GM19463 (cell line): Measurements from ENCODE around the gene TNFAIP8L2.

Experiments used
- ATAC-seq: cut with Tn5 transposase; IDR thresholded peaks from one replicate; pipeline ENCODE4 v1.9.1; 2021; ENCODE audit warnings: mild to moderate bottlenecking, moderate library complexity; ENCODE audit not compliant: unreplicated experiment

The TNFAIP8L2 gene

DNA sequence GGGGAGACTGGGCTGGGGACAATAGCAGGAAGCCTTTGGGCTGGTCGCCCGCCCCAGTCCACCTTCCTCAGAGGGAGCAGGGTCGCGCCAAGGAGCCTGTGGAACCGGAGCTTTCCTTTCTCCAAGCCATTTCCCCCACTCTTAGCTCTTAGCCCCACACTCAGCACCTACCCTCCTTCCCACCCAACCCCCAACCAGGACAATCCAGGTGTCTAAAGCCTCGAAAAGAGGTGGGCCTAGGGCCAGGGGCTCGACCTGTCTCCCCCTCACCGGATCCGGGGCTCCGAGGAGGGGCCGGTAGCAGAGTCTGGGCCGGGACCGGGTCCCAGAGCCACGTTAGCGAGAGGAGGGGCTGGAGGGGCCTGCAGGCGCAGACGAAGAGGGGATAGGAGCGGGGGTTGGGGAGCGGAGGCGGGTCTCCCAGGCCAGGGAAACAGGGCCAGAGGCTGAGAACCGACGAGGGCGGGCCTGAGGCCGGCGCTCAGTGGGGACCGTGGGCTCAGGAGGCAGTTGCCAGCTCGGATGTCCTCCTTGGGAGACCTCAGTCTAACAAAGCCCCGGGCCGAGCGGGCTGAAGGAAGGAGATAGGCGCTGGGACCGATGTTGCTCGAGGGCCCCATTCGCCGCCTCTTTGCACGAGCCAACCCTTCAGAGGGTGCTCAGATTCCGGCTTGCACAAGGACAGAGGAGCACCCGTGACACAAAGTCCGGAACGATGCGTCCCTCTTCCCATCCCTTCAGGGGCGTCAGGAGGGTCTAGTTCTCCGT is 11.0 kb upstream of the TNFAIP8L2 start:
- ATAC-seq, result no peak

DNA sequence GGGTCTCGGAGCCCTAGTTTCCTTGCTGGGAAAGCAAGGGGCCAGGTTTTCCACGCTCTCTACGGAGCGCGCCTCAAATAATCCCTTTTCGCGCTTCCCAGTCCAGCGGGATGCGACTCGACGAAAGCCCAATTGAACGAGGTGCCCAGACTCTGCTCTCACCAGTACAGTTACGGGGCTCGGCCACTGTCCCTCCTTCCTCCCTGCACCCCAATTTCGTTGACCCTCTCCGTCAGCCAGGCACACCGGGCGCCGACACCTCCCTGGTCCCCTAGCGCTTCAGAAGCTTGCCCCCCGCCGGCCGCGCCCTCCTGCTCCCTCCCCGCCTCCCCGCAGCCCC is 10.4 kb upstream of the TNFAIP8L2 start:
- no peak for ATAC-seq

DNA sequence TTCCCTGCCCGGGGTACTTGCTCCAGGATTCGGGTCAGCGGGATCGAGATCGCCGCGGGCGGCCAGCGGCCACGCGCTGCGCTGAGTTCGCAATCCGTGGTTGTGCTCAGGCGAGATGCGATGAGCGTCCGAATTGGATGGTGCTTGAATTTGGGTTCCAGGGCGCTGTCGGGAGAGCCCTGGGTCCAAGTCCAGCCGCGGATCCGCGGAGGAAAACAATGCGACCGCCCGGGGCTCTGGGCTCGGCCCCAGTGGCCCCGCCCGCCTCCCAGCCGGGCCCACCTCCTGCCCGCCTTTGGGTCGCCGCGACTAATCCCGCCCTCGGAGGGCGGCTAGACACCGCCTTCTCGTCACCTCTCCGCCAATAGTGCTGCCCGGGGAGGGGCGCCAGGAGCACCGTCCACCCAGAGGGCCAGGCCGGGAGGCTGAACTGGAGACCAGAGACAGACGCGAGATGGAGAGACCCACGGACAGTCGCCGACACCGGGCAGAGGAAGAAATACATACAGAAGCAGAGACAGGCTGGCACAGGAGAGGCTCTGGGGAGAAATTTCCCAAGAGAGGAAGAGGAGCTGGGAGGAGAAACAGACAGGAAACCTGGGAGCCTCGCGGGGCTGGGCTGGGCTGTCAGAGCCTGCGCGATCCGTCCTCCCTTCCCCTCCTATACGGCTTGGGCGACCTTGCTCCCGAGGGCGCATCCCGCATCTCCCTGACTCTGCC is 9.9 kb upstream of the TNFAIP8L2 start, which contains the start of gene SEMA6C:
Gene SEMA6C, minus strand, starts transcription at position 220 of the 720 bp plus-strand sequence. CDS start 4,010 bp downstream, outside the sequence.
- peak; percentile 100 for ATAC-seq

DNA sequence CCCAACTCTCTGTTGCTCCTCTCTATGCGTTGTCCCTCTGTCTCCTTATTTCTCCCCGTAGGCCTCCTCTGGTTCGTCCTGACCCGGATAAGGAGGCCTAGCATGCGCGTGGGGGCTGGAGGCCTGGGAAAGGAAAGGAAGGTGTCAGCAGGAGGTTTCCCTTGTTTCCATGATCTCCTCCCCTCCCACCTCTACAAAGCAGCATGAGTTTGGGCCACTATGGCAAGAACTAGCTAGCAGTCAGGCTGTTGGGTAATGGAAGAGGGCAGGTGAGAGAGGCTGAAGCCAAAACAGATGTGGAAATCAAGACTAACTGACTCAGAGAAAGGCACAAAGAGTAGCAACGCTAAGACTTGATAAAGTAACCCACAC is 9.3 kb upstream of the TNFAIP8L2 start:
- no peak for ATAC-seq

DNA sequence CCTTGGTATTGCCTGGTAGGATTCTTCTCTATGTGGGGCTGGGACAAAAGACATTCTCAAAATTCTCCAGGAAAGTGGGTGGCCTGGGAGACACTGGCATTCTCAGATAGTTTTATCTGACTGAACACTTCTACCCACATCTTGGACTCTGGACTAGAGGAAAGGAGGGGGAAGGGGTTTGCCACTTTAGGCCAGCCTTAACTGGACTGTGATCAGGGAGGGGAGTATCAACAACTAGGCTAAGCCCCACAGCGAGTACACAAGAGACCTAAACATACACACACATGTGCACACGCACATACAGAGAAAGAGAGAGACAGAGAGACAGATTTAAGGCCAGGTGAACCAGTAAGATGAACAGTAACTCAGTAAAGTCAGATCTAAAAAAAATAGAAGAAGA is 8.8 kb upstream of the TNFAIP8L2 start:
- no peak for ATAC-seq

DNA sequence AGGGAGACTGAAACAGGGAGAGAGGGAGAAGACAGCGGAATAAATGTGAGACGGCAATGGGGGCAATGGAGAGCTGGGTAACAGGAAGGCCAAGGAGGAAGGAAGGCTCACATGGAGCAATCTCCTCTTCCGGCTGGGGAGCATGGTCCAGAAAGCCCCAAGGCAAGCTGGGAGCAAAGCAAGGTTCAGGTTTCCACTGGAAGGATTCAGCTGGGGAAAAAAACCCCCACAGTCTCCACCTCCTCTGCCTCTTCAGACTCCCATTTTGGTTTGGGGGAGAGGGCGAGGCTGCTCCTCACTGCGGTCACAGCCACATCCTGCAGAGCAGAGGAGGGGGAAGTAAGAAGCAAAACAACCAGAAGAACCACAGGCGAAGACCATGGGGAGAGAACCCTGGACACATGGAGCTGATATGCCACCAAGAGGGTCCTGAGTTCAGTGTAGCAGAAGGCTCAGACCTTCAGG is 650 bp downstream of the TNFAIP8L2 start:
- ATAC-seq, result peak; percentile 37

GRCh38 chr1:151158326-151158725 is 1.9 kb downstream of the TNFAIP8L2 start:
- no peak for ATAC-seq

DNA sequence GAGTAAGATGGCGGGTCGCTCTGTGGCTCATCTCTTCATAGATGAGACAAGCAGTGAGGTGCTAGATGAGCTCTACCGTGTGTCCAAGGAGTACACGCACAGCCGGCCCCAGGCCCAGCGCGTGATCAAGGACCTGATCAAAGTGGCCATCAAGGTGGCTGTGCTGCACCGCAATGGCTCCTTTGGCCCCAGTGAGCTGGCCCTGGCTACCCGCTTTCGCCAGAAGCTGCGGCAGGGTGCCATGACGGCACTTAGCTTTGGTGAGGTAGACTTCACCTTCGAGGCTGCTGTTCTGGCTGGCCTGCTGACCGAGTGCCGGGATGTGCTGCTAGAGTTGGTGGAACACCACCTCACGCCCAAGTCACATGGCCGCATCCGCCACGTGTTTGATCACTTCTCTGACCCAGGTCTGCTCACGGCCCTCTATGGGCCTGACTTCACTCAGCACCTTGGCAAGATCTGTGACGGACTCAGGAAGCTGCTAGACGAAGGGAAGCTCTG is 2.4 kb downstream of the TNFAIP8L2 start:
- ATAC-seq, result no peak

DNA sequence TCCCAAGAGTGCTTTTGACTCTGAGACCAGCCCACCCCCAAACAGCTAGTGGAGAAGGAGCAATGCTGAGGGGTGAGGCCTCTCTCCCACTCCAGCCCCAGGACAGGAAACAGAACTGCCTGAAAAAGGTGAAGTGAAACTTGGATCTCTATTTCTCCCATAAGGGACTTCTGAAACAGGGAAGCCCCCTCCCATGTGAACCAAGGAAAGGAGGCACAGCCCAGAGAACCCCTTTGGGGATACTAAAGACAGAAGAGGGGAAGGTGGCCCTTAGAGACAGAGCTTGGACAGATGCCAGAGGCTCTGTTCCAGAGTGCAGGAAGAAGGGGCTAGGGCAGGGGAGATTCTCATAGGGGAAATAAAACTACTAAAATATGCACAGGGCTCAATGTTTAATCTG is 2.9 kb downstream of the TNFAIP8L2 start:
- no peak for ATAC-seq

GRCh38 chr1:151164732-151165280 is 8.4 kb downstream of the TNFAIP8L2 start:
- no peak for ATAC-seq

DNA sequence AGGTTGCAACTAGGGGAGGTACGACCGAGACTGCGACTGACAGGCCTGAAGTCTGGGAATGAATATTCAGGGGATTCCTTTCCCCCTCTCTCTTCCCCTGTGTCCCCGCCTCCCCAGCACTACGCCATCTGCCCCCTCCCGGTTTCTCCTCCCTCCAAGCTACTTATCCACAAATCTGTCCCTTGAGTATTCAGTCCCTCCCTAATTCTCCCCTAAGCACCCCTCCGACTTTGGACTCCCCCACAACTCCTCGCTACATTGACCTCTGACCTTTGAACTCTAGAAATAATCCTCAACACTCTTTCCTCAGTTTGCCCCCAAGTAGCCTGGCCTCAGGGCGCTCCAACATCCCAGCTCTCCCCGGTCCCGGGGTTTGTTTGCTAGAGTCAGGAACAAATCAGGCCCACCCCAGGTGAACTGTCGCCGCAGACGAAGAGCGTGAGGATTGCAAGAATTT is 8.9 kb downstream of the TNFAIP8L2 start:
- no peak for ATAC-seq

DNA sequence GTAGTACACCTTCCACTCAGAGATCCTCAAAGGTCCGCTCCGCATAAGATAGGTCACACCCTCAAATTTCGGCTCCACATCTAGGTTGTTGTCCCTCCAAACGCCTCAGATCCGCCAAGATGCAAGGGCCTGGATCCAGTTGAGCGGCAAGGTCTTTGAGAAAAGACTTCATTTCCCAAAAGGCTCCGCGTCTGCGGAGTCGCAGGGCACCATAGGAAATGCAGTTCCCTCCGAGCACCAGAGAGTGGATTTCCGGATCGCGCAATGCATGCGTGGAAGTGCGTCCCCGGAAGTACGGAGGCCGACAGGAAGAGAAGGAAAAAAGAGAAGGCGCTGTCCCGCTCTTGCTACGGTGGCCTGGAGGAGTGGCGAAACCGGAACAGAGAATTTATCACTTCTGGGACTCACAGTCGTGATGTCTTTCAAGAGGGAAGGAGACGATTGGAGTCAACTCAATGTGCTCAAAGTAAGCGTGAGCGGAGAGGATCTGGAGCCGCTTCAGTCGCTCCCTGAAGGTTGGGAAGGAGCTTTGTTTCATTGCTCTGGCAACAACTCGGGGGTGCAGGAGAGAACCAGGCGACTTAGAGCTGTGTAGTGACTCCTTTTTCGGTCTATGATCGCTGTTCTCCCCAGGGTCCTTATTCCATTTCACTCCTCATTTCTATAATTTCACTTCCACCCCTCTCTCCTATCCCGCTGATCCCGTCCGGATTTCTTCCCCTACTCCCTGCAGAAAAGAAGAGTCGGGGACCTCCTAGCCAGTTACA is 9.5 kb downstream of the TNFAIP8L2 start, which contains the start of the genes LYSMD1 and SCNM1:
Gene LYSMD1, minus strand, starts transcription at position 165 of the 767 bp plus-strand sequence. CDS start 644 bp downstream, outside the sequence.
Gene SCNM1, plus strand, starts transcription at position 407 of the 767 bp plus-strand sequence. Its CDS starts 9 bp downstream, at position 416.
- peak; percentile 93 for ATAC-seq

- ATAC-seq, result no peak
These were observed 10.1 kb downstream of the TNFAIP8L2 start for GRCh38 chr1:151166505-151166956.

- no peak for ATAC-seq
These were observed 10.7 kb downstream of the TNFAIP8L2 start for GRCh38 chr1:151167116-151167515.

GRCh38 chr1:151171190-151171589 is 14.7 kb downstream of the TNFAIP8L2 start:
- ATAC-seq, result no peak

GRCh38 chr1:151175041-151175741 is 18.7 kb downstream of the TNFAIP8L2 start:
- ATAC-seq, result no peak

GRCh38 chr1:151175863-151176262 is 19.4 kb downstream of the TNFAIP8L2 start, which contains the start of gene TMOD4:
Gene TMOD4 (minus strand): TSS chr1:151175981. CDS start chr1:151174875, 1,106 bp downstream.
- no peak for ATAC-seq

- no peak for ATAC-seq
These were observed 20.1 kb downstream of the TNFAIP8L2 start for GRCh38 chr1:151176514-151177045.

DNA sequence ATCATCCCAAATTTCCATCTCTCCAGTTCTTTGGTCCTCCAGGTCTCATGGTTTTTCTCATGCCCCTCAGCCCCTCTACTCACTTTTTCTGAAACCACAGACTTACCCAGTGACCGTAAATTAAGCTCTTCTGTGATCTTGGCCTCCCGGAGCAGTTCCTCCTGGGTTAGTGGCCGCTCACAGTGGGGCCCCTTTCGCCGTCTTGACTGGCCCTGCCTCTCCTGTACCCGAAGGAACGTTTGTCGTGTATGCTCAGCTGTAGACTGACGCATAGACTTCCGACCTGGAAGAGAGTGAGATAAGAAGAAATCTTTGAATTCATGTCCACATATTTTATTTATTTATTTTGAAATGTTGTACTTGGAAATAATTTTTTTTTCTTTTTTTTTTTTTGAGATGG is 27.8 kb downstream of the TNFAIP8L2 start:
- no peak for ATAC-seq
